ENCODE data around the gene ZNF423.

GRCh38 chr16:49467540-49468372 lies 388.2 kb downstream of the ZNF423 start:
- TF ChIP-seq CTCF (IDR thresholded peaks at IDR 0.05; ENCODE audit: low read depth, low read length, poor library complexity, severe bottlenecking) (no peak), EZH2phosphoT487 (IDR thresholded peaks at IDR 0.05; ENCODE audit: borderline replicate concordance, low read length) (no peak)

Measured in DOHH2 (cell line).